LHCN-M2 (cell line): ENCODE measurements around the gene OR52E6. TPM values are rescaled to one million over a fixed set of nuclear protein-coding genes. Genes with fewer than 3 reads are reported as not detected.

ENCODE experiments used
- DNase-seq: peaks from one replicate; pipeline ENCODE4 v3.0.0-alpha.2; 2012; ENCODE audit warnings: low read depth
- polyA plus RNA-seq: library from polyadenylated mRNA; unstranded; fragments of >200 nt; gene quantifications from one replicate; pipeline ENCODE4 v1.2.1, GENCODE V29; 2012; ENCODE audit warnings: missing spikeins
- total RNA-seq: library from RNA; depleted of rRNA; stranded (reverse); fragments of >200 nt; gene quantifications from 2 replicates; pipeline ENCODE4 v1.2.3, GENCODE V29; 2014; rRNA removed

OR52E6 gene
- total RNA-seq = not detected in 2 replicates
- not detected for polyA plus RNA-seq

DNA sequence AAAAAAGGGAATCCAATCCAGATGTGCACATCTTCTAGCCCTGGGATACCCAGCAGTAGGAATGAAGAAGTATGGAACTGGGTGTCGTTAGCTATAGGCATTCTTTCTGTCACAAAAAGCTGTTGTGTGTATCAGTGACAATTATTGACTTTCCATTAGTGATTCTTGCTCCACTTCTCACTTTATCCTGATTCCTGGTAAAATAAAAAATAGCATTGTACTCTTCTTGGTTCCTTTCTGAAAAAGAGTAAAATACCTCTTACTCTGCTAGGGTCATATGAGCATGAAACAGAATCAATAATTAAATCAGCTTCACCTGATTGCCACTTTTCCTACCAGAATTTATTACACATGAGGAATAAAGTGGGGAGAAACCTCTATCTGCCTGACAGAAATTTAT, at the start of gene OR52E6:
Gene OR52E6 (minus strand): TSS at position 101 of the 400 bp plus-strand sequence. CDS start 0 bp downstream, at position 101.
- no peak for DNase-seq

- DNase-seq = peak; percentile 6
Observed at GRCh38 chr11:5891216-5891800, 49.6 kb upstream of the OR52E6 start.

DNA sequence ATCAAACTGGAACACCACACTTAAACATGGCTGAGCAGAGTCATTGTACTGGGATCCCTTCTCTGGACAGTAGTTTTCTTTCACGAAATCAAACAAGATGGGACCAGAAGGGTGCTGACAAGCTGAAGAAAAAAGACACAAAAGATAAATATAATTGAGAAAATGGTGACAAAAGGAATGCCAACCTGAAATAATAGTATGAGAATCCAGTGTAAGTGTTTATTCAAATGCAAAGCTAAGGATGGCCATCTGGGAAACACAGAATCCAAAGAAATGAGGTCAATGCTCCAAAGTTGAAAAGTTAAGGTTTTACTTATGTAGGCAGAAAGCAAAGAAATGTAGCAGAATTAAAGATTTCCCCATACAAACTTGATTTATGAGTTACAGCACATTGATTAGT, 46.0 kb upstream of the OR52E6 start:
- no peak for DNase-seq

DNA sequence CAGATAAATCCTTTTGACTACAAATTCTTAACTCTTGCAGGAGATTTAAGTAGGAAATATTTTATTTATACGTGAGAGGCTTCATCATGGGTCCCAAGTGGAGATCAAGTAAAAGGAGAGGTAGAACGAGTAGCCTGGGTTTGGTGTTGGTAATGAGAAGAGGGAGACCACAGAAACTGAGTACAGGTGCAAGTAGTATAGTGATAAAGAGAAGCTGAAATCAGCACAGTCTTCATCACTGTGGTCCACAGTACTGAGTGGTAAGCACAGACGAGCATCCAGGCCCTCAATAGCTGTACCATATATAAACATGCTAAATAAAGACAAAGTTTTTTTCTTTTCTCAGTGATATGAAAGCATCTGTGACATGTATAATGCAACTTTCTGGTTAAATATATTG, 45.5 kb upstream of the OR52E6 start:
- DNase-seq = no peak

GRCh38 chr11:5881756-5882155, 40.1 kb upstream of the OR52E6 start:
- DNase-seq = no peak

- no peak for DNase-seq
Observed at GRCh38 chr11:5880329-5880728, 38.6 kb upstream of the OR52E6 start, which contains the start of gene OR52E4. Gene OR52E4, plus strand, starts transcription at chr11:5880629. Its CDS starts 3,664 bp downstream, at chr11:5884293.

- no peak for DNase-seq
Observed at GRCh38 chr11:5878564-5878963, 36.9 kb upstream of the OR52E6 start.

GRCh38 chr11:5865826-5866225, 24.1 kb upstream of the OR52E6 start:
- DNase-seq = no peak

DNA sequence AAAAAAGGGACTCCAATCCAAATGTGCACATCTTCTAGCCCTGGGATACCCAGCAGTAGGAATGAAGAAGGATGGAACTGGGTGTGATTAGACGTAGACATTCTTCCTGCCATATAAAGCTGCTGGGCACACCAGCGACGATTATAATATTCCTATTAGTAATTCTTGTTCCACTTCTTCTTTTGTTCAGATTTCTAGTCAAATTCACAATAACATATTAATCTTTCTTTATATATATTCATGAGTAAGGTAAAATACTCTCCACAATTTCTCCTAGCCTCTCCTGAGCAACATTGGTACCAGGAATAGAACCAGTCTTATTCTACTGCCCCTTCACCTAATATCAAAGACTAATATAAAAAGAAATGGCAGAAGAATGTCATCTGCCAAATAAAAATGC, 15.9 kb upstream of the OR52E6 start, which contains the start of gene OR52E8:
Gene OR52E8 (minus strand): TSS at position 101 of the 400 bp plus-strand sequence. CDS start 0 bp downstream, at position 101.
- DNase-seq = no peak

GRCh38 chr11:5851002-5851401, 9.3 kb upstream of the OR52E6 start:
- no peak for DNase-seq

DNA sequence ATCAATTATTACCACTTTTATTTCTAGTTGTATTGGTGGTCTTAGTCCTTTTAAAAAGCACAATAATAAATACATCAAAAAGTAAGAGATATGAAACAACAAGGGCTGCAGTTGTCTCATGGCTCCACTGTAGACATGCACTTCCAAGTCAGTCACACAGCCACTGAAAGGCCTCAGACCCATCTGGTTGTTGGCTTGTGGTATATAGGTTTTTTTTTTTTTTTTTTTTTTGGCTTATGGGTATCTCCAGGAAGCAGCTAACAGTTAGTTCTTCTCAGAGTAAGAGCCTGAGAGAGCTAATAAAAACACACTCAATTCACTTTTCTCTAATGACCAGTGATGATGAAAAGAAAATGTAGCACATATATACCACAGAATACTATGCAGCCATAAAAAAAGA, 6.0 kb upstream of the OR52E6 start:
- DNase-seq = no peak

- DNase-seq = no peak
Observed at GRCh38 chr11:5846701-5847100, 5.0 kb upstream of the OR52E6 start.

DNA sequence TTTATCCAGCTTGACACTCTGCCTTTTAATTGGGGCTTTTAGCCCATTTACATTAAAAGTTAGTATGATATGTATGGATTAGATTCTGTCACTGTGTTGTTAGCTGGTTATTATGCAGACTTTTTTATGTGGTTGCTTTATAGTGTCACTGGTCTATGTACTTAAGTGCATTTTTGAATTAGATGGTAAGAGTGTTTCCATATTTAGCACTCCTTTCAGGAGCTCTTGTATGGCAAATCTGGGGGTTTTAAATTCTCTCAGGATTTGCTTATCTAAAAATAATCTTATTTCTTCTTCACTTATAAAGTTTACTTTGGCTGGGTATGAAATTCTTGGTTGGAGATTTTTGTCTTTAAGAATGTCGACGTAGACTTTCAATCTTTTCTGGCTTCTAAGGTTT, 4.0 kb downstream of the OR52E6 start:
- no peak for DNase-seq

- no peak for DNase-seq
Observed at GRCh38 chr11:5833446-5833845, 8.3 kb downstream of the OR52E6 start.

DNA sequence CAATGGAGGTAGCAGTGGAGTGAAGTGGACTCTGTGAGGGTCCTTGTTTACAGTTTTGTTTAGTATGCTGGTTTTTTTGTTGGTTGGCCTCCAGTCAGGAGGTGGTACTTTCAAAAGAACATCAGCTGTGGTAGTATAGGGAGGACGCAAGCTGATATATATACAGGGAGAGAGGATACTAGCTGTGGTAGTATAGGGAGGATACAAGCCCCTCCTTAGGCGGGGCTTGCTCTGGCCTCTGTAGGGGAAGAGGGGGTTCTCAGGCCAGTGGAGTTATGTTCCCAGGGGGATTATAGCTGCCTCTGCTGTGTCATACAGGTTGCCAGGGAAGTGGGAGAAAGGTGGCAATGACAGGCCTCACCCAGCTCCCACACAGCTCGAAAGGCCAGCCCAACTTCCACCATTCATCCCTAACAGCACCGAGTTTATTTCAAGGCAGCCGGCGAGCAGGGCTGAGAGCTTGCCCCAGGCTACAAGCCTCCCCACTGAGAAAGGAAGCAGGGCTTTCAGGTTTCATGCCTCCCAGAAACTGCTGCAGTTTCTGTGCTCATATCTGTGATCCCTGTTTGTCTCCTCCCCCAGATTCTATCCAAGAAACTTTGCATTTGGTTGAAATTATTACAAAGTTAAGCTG, 10.4 kb downstream of the OR52E6 start:
- no peak for DNase-seq

DNA sequence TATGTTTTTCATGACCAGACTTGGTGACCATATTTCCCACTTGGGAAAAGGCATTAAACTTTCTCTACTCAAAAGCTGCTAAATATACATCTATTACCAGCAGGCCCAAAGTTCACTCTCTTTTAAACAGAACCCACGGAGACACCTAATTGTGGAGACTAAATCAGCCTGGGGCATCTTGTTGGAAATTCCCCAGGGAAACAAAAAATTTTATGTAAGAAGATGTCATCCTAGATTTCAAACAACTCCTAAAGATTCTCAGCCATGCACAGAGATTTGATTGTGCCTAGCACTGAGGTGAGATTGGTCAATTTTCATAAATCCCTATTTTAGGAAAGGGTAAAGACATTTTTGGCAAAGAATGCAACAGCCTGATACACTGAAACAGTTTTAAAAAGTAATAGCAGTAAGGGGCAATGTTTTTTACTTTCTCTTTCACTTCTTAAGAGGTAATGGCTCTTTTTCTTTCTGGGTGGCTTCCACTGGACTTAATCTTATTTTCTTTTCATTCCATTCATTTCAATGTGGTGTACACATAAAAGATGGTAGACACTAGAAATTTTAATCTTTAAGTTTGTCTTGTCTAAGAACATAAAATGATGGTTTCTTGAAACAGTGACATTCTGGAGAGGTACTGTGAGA, 23.3 kb downstream of the OR52E6 start:
- DNase-seq = no peak

DNA sequence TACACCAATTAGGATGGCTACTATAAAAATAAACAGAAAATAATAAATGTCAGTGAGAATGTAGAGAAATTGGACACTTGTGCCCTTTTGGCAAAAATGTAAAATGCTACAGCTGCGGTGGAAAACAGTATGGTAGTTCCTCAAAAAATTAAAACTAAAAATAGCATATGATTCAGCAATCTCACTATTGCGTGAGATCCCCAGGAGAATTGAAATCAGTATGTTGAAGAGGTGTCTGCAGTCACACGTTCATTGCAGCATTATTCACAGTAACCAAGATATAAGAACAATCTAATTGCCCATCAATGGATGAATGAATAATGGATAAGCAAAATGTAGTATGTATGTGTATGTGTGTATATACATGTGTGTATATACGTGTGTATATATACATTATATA, 26.2 kb downstream of the OR52E6 start:
- peak; percentile 6 for DNase-seq

- no peak for DNase-seq
Observed at GRCh38 chr11:5809905-5810795, 31.5 kb downstream of the OR52E6 start.

- no peak for DNase-seq
Observed at GRCh38 chr11:5809122-5809519, 32.6 kb downstream of the OR52E6 start.

- DNase-seq = peak; percentile 66
Observed at GRCh38 chr11:5808500-5809121, 33.1 kb downstream of the OR52E6 start, which contains the start of gene OR52N2. Gene OR52N2, plus strand, starts transcription at chr11:5808924. Its CDS starts 11,412 bp downstream, at chr11:5820336.

GRCh38 chr11:5807580-5807979, 34.1 kb downstream of the OR52E6 start:
- no peak for DNase-seq
